ENCODE results near the gene HCN2. TPM values are rescaled to one million over a fixed set of nuclear protein-coding genes. Genes with fewer than 3 reads are reported as not detected.

Gene HCN2
- total and polyA plus RNA-seq, 7 donors: 0.04 to 0.13 (median 0.07) TPM; not detected in 3

- ATAC-seq (no peak), DNase-seq (no peak)
- no peaks in the 10 kb centered on the region for H3K9me3 ChIP-seq
- H3K27ac ChIP-seq: no peak overlapping the region
- H3K4me3 ChIP-seq: no peak overlapping the region
- WGBS, 3 donors: 37 to 42% (median 38%) methylated on average over 42 of the region's 42 CpGs
- no peak for TF ChIP-seq CTCF (IDR thresholded peaks at IDR 0.05)
- peaks cover 0 to 42% (median 13%) of the 10 kb centered on the region in 3 donors for H3K27me3 ChIP-seq (ENCODE audit: insufficient read depth in 3 of 3, low read length in 2 of 3)
- no peaks in the 10 kb centered on the region for H3K4me1 ChIP-seq
- intact Hi-C loops (cut with DNase I): loop anchor here in 1 of 2 donors (2.0 kb wide), 1 partner anchor 71 kb away; no protein-coding TSS in a partner anchor
- H3K36me3 ChIP-seq (ENCODE audit: insufficient read depth in 1 of 2, low read depth in 1 of 2): no peaks in the 10 kb centered on the region
Measured at GRCh38 chr19:595326-596262, 5.9 kb downstream of the HCN2 start.

GRCh38 chr19:596263-596655 lies 6.6 kb downstream of the HCN2 start:
- peaks cover 0 to 35% (median 10%) of the 10 kb centered on the region in 3 donors for H3K27me3 ChIP-seq (ENCODE audit: insufficient read depth in 3 of 3, low read length in 2 of 3)
- H3K36me3 ChIP-seq (ENCODE audit: insufficient read depth in 1 of 2, low read depth in 1 of 2): no peaks in the 10 kb centered on the region
- 69% methylated on average over 16 of the region's 16 CpGs for WGBS, 3 donors
- ATAC-seq (no peak), DNase-seq (no peak)
- H3K4me1 ChIP-seq: no peaks in the 10 kb centered on the region
- no peak overlapping the region for H3K4me3 ChIP-seq
- no peak for TF ChIP-seq CTCF (IDR thresholded peaks at IDR 0.05)
- no peak overlapping the region for H3K27ac ChIP-seq
- intact Hi-C loops (cut with DNase I): loop anchor here in 1 of 2 donors (2.0 kb wide), 1 partner anchor 71 kb away; no protein-coding TSS in a partner anchor
- no peaks in the 10 kb centered on the region for H3K9me3 ChIP-seq

GRCh38 chr19:597406-598315 lies 8.0 kb downstream of the HCN2 start:
- Histone ChIP-seq H3K9me3 (no peaks in the 10 kb centered on the region), H3K27ac (no peak overlapping the region), H3K4me1 (no peaks in the 10 kb centered on the region), H3K27me3 (ENCODE audit: insufficient read depth in 3 of 3, low read length in 2 of 3) (peaks cover 0 to 23% (median 6%) of the 10 kb centered on the region in 3 donors), H3K4me3 (no peak overlapping the region), H3K36me3 (ENCODE audit: insufficient read depth in 1 of 2, low read depth in 1 of 2) (no peaks in the 10 kb centered on the region)
- TF ChIP-seq CTCF (IDR thresholded peaks at IDR 0.05): no peak
- 69 to 75% (median 71%) methylated on average over 18 of the region's 18 CpGs for WGBS, 3 donors
- ATAC-seq: no peak
- no peak for DNase-seq
- intact Hi-C loops (cut with DNase I): loop anchor here in 1 of 2 donors (2.0 kb wide), 1 partner anchor 69 kb away; no protein-coding TSS in a partner anchor

GRCh38 chr19:601310-601709 lies 11.6 kb downstream of the HCN2 start:
- intact Hi-C loops (cut with DNase I): no loop called here
- Histone ChIP-seq H3K9me3 (no peaks in the 10 kb centered on the region), H3K36me3 (ENCODE audit: insufficient read depth in 1 of 2, low read depth in 1 of 2) (no peaks in the 10 kb centered on the region), H3K4me1 (no peaks in the 10 kb centered on the region), H3K27ac (no peak overlapping the region), H3K4me3 (no peak overlapping the region), H3K27me3 (ENCODE audit: insufficient read depth in 3 of 3, low read length in 2 of 3) (peaks cover 0 to 6% (median 5%) of the 10 kb centered on the region in 3 donors)
- ATAC-seq (no peak), DNase-seq (no peak)
- WGBS, 3 donors: 81 to 89% (median 87%) methylated on average over 28 of the region's 28 CpGs
- TF ChIP-seq CTCF (IDR thresholded peaks at IDR 0.05): no peak
